ENCODE data around the gene WDR33. TPM values are rescaled to one million over a fixed set of nuclear protein-coding genes. Genes with fewer than 3 reads are reported as not detected.
"Not testable (repeated sequence)": the region's sequence is repeated elsewhere in the genome, so short reads cannot be mapped to it uniquely, and the experiment has no call there.

The WDR33 gene
- total and polyA plus RNA-seq, 10 of the 15 experiments (the other 5 are each of a cell fraction or from before 2014, with no cell fraction given) = 29.2 to 73.8 (median 45.6) TPM

DNA sequence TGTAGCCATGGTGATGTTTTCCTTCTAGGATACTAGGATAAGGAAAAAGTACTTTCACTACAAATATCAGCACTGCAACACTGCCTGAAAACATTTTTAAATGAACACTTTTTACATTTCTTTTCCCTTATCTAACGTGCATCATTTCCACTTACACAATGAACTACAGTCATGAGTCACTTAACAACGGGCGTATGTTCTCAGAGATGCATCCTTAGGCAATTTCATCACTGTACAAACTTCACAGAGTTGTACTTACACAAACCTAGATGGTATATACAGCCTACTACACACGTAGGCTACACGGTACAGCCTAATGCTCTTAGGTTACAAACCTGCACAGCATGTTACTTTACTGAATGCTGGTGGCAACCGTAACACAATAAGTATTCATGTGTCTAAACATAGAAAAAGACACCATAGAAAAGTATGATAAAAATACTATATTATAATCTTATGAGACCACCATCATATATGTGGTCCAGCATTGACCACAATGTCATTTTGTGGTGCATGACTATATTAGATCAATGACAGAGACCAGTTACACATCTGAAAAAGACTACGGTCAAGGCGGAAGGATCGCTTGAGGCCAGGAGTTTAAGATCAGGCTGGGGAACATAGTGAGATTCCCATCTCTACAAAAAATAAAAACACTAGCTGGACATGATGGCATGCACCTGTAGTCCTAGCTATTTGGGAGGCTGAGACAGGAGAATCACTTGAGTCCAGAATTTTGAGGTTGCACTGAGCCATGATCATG lies 39.8 kb downstream of the WDR33 start:
- Histone ChIP-seq H3K4me1 (ENCODE audit: control insufficient read depth, insufficient read depth, low read length) (no peaks in the 10 kb centered on the region; the same call in 1 of the 2 replicates), H3K9ac (ENCODE audit: control insufficient read depth, insufficient read depth, low read length) (no peak overlapping the region), H4K20me1 (ENCODE audit: control insufficient read depth, insufficient read depth) (no peaks in the 10 kb centered on the region; the same call in 1 of the 2 replicates), H3K36me3 (ENCODE audit: control insufficient read depth in 2 of 2, insufficient read depth in 2 of 2, low read length in 1 of 2) (peaks cover 2 to 22% of the 10 kb centered on the region in 2 experiments), H2AFZ (ENCODE audit: control insufficient read depth, low read depth, low read length) (no peak overlapping the region), H3K27me3 (replicated peaks in 1 of 2; ENCODE audit: control insufficient read depth in 2 of 2, insufficient read depth in 2 of 2, low read length in 1 of 2) (no peaks in the 10 kb centered on the region), H3K4me3 (no peak overlapping the region), H3K4me2 (ENCODE audit: control insufficient read depth, insufficient read depth) (no peak overlapping the region), H3K9me3 (replicated peaks; ENCODE audit: control insufficient read depth, insufficient read depth, low read length) (no peaks in the 10 kb centered on the region), H3K27ac (ENCODE audit: control insufficient read depth, insufficient read depth) (no peak overlapping the region), H3K79me2 (ENCODE audit: control insufficient read depth, insufficient read depth, low read length) (peaks cover 30% of the 10 kb centered on the region)
- no TSS peak for BruUV-seq (replicated peaks)
- CTCF ChIA-PET = no interaction called here
- no peak for TF ChIP-seq CHD4 (IDR thresholded peaks at IDR 0.05)
- no peak for TF ChIP-seq ZZZ3 (IDR thresholded peaks at IDR 0.05; ENCODE audit: control insufficient read depth, insufficient read length, low read depth)
- no peak for TF ChIP-seq ETV6 (conservative IDR thresholded peaks at IDR 0.05 in 1 of 2, IDR thresholded peaks at IDR 0.05 in 1 of 2; ENCODE audit: borderline replicate concordance in 1 of 2, low read depth in 1 of 2)
- no peak for TF ChIP-seq HDAC6 (IDR thresholded peaks at IDR 0.05; ENCODE audit: unreplicated experiment)
- TF ChIP-seq, protein P1, sequence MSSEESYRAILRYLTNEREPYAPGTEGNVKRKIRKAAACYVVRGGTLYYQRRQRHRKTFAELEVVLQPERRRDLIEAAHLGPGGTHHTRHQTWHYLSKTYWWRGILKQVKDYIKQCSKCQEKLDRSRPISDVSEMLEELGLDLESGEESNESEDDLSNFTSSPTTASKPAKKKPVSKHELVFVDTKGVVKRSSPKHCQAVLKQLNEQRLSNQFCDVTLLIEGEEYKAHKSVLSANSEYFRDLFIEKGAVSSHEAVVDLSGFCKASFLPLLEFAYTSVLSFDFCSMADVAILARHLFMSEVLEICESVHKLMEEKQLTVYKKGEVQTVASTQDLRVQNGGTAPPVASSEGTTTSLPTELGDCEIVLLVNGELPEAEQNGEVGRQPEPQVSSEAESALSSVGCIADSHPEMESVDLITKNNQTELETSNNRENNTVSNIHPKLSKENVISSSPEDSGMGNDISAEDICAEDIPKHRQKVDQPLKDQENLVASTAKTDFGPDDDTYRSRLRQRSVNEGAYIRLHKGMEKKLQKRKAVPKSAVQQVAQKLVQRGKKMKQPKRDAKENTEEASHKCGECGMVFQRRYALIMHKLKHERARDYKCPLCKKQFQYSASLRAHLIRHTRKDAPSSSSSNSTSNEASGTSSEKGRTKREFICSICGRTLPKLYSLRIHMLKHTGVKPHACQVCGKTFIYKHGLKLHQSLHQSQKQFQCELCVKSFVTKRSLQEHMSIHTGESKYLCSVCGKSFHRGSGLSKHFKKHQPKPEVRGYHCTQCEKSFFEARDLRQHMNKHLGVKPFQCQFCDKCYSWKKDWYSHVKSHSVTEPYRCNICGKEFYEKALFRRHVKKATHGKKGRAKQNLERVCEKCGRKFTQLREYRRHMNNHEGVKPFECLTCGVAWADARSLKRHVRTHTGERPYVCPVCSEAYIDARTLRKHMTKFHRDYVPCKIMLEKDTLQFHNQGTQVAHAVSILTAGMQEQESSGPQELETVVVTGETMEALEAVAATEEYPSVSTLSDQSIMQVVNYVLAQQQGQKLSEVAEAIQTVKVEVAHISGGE (CRISPR knock-in tag; IDR thresholded peaks at IDR 0.05) = no peak
- no peak for TF ChIP-seq RB1 (IDR thresholded peaks at IDR 0.05; ENCODE audit: borderline replicate concordance)
- TF ChIP-seq SP1 (IDR thresholded peaks at IDR 0.05; ENCODE audit: low read depth, low read length) = no peak
- WGBS (ENCODE audit: insufficient coverage, insufficient replicate concordance, low lambda C conversion rate, missing lambda C conversion rate) = 97% methylated on average over 9 of the region's 9 CpGs
- POLR2A ChIA-PET = no interaction called here
- RAD21 ChIA-PET (ENCODE audit: unreplicated experiment) = interaction anchor here (0.6 kb wide), 1 partner anchor 59 kb away, joined by 3 read pairs; no protein-coding TSS in a partner anchor
- DNase-seq (ENCODE audit: low read depth, low spot score) (no peak), ATAC-seq (no peak), FAIRE-seq (no peak)
- SMC1A ChIA-PET (ENCODE audit: uncharacterized antibody, unreplicated experiment) = no interaction called here
- intact Hi-C loops (cut with micrococcal nuclease; ENCODE audit: unreplicated experiment) (no loop called here), in situ Hi-C loops (cut with MboI) (no loop called here)

GRCh38 chr2:127770534-127770933 lies 40.4 kb downstream of the WDR33 start:
- intact Hi-C loops (cut with micrococcal nuclease; ENCODE audit: unreplicated experiment); H2AFZ ChIP-seq (ENCODE audit: control insufficient read depth, low read depth, low read length); H3K4me1 ChIP-seq (ENCODE audit: control insufficient read depth, insufficient read depth, low read length); in situ Hi-C loops (cut with MboI); BruUV-seq (replicated peaks); H3K9ac ChIP-seq (ENCODE audit: control insufficient read depth, insufficient read depth, low read length); SMC1A ChIA-PET (ENCODE audit: uncharacterized antibody, unreplicated experiment); RAD21 ChIA-PET (ENCODE audit: unreplicated experiment); H3K4me3 ChIP-seq; DNase-seq (ENCODE audit: low read depth, low spot score); H3K4me2 ChIP-seq (ENCODE audit: control insufficient read depth, insufficient read depth); CTCF ChIA-PET; FAIRE-seq; H3K27ac ChIP-seq (ENCODE audit: control insufficient read depth, insufficient read depth); H3K27me3 ChIP-seq (replicated peaks in 1 of 2; ENCODE audit: control insufficient read depth in 2 of 2, insufficient read depth in 2 of 2, low read length in 1 of 2); H4K20me1 ChIP-seq (ENCODE audit: control insufficient read depth, insufficient read depth); ATAC-seq; H3K9me3 ChIP-seq (replicated peaks; ENCODE audit: control insufficient read depth, insufficient read depth, low read length); POLR2A ChIA-PET: not testable (repeated sequence)
- 100% methylated on average over 6 of the region's 6 CpGs for WGBS (ENCODE audit: insufficient coverage, insufficient replicate concordance, low lambda C conversion rate, missing lambda C conversion rate)
- Histone ChIP-seq H3K36me3 (ENCODE audit: control insufficient read depth in 2 of 2, insufficient read depth in 2 of 2, low read length in 1 of 2) (peaks cover 2 to 22% of the 10 kb centered on the region in 2 experiments), H3K79me2 (ENCODE audit: control insufficient read depth, insufficient read depth, low read length) (peaks cover 27% of the 10 kb centered on the region)
